ENCODE results near the gene TMEM186. TPM values are rescaled to one million over a fixed set of nuclear protein-coding genes. Genes with fewer than 3 reads are reported as not detected.

Gene TMEM186
- total and polyA plus RNA-seq, 2 of the 8 experiments (the other 6 are each of a cell fraction or from before 2014, with no cell fraction given): 13.1 TPM

GRCh38 chr16:8773537-8773936 is 23.9 kb downstream of the TMEM186 start (continued):
- TF ChIP-seq, protein P1, sequence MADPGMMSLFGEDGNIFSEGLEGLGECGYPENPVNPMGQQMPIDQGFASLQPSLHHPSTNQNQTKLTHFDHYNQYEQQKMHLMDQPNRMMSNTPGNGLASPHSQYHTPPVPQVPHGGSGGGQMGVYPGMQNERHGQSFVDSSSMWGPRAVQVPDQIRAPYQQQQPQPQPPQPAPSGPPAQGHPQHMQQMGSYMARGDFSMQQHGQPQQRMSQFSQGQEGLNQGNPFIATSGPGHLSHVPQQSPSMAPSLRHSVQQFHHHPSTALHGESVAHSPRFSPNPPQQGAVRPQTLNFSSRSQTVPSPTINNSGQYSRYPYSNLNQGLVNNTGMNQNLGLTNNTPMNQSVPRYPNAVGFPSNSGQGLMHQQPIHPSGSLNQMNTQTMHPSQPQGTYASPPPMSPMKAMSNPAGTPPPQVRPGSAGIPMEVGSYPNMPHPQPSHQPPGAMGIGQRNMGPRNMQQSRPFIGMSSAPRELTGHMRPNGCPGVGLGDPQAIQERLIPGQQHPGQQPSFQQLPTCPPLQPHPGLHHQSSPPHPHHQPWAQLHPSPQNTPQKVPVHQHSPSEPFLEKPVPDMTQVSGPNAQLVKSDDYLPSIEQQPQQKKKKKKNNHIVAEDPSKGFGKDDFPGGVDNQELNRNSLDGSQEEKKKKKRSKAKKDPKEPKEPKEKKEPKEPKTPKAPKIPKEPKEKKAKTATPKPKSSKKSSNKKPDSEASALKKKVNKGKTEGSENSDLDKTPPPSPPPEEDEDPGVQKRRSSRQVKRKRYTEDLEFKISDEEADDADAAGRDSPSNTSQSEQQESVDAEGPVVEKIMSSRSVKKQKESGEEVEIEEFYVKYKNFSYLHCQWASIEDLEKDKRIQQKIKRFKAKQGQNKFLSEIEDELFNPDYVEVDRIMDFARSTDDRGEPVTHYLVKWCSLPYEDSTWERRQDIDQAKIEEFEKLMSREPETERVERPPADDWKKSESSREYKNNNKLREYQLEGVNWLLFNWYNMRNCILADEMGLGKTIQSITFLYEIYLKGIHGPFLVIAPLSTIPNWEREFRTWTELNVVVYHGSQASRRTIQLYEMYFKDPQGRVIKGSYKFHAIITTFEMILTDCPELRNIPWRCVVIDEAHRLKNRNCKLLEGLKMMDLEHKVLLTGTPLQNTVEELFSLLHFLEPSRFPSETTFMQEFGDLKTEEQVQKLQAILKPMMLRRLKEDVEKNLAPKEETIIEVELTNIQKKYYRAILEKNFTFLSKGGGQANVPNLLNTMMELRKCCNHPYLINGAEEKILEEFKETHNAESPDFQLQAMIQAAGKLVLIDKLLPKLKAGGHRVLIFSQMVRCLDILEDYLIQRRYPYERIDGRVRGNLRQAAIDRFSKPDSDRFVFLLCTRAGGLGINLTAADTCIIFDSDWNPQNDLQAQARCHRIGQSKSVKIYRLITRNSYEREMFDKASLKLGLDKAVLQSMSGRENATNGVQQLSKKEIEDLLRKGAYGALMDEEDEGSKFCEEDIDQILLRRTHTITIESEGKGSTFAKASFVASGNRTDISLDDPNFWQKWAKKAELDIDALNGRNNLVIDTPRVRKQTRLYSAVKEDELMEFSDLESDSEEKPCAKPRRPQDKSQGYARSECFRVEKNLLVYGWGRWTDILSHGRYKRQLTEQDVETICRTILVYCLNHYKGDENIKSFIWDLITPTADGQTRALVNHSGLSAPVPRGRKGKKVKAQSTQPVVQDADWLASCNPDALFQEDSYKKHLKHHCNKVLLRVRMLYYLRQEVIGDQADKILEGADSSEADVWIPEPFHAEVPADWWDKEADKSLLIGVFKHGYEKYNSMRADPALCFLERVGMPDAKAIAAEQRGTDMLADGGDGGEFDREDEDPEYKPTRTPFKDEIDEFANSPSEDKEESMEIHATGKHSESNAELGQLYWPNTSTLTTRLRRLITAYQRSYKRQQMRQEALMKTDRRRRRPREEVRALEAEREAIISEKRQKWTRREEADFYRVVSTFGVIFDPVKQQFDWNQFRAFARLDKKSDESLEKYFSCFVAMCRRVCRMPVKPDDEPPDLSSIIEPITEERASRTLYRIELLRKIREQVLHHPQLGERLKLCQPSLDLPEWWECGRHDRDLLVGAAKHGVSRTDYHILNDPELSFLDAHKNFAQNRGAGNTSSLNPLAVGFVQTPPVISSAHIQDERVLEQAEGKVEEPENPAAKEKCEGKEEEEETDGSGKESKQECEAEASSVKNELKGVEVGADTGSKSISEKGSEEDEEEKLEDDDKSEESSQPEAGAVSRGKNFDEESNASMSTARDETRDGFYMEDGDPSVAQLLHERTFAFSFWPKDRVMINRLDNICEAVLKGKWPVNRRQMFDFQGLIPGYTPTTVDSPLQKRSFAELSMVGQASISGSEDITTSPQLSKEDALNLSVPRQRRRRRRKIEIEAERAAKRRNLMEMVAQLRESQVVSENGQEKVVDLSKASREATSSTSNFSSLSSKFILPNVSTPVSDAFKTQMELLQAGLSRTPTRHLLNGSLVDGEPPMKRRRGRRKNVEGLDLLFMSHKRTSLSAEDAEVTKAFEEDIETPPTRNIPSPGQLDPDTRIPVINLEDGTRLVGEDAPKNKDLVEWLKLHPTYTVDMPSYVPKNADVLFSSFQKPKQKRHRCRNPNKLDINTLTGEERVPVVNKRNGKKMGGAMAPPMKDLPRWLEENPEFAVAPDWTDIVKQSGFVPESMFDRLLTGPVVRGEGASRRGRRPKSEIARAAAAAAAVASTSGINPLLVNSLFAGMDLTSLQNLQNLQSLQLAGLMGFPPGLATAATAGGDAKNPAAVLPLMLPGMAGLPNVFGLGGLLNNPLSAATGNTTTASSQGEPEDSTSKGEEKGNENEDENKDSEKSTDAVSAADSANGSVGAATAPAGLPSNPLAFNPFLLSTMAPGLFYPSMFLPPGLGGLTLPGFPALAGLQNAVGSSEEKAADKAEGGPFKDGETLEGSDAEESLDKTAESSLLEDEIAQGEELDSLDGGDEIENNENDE (IDR thresholded peaks at IDR 0.05; ENCODE audit: insufficient replicate concordance, low read length): no peak
- TF ChIP-seq MAFK (IDR thresholded peaks at IDR 0.05; ENCODE audit: low read depth, low read length) (no peak), EP300 (IDR thresholded peaks at IDR 0.05; ENCODE audit: borderline replicate concordance in 1 of 2, low read depth in 2 of 2, low read length in 2 of 2) (no peak), KDM1A (IDR thresholded peaks at IDR 0.05; ENCODE audit: borderline replicate concordance, low read length) (no peak), TEAD4 (IDR thresholded peaks at IDR 0.05; ENCODE audit: low read depth, low read length) (no peak), MAX (IDR thresholded peaks at IDR 0.05) (no peak)

All from H1 (cell line).